H1 (cell line): Measurements from ENCODE around the gene CCL15. TPM values are rescaled to one million over a fixed set of nuclear protein-coding genes. Genes with fewer than 3 reads are reported as not detected.

Source experiments
- CTCF ChIA-PET: fragments of 300-600 bp; sonication (Branson Sonifier 250); formaldehyde crosslinking; loops from one replicate; lab custom pipeline; 2021; ENCODE audit not compliant: partially characterized antibody; lab: Charles Lee
- POLR2A ChIA-PET: fragments of 300-600 bp; sonication (Branson Sonifier 250); formaldehyde crosslinking; loops from one replicate; lab custom pipeline; 2021; ENCODE audit warnings: inconsistent platforms; ENCODE audit not compliant: partially characterized antibody; lab: Charles Lee
- DNase-seq, 2 experiments: peaks; one replicate each; pipeline versions ENCODE4 v3.0.0 to v3.0.0-alpha.2; 2010 to 2022; ENCODE audit warnings: low spot score in 2 of 2, low read depth in 1 of 2, mixed read lengths in 1 of 2
- FAIRE-seq: peaks from 2 replicates; lab custom pipeline; 2011; peaks lifted over from hg19 to GRCh38; lab: Jason Lieb, UNC
- H2AFZ ChIP-seq: 2 replicates; pipeline ENCODE4 v1.8.1; 2012; ENCODE audit warnings: low read length, inconsistent platforms
- H2AK5ac ChIP-seq: 2 replicates; pipeline ENCODE4 v1.6.1; 2013; ENCODE audit warnings: low read depth, low read length
- H2BK120ac ChIP-seq: replicated peaks from 2 replicates; pipeline ENCODE3; 2013; ENCODE audit warnings: low read depth, low read length, inconsistent platforms
- H2BK12ac ChIP-seq: 2 replicates; pipeline ENCODE4 v1.6.1; 2013; ENCODE audit warnings: low read depth, low read length
- H2BK15ac ChIP-seq: 2 replicates; pipeline ENCODE4 v1.6.1; 2013; ENCODE audit warnings: low read length
- H2BK20ac ChIP-seq: 2 replicates; pipeline ENCODE4 v1.6.1; 2013; ENCODE audit warnings: low read length
- H2BK5ac ChIP-seq: 2 replicates; pipeline ENCODE4 v1.6.1; 2013; ENCODE audit warnings: low read depth, low read length
- H3K14ac ChIP-seq: 2 replicates; pipeline ENCODE4 v1.6.1; 2013; ENCODE audit warnings: inconsistent platforms; ENCODE audit not compliant: insufficient read length
- H3K18ac ChIP-seq: 2 replicates; pipeline ENCODE4 v1.6.1; 2013; ENCODE audit warnings: low read length; ENCODE audit errors: extremely low read depth
- H3K23ac ChIP-seq: 2 replicates; pipeline ENCODE4 v1.6.1; 2013; ENCODE audit warnings: inconsistent platforms; ENCODE audit not compliant: insufficient read length
- H3K23me2 ChIP-seq: 2 replicates; pipeline ENCODE4 v1.6.1; 2013; ENCODE audit warnings: low read depth, low read length
- H3K27ac ChIP-seq: 2 replicates; pipeline ENCODE4 v1.6.1; 2011; ENCODE audit warnings: low read depth, low read length, inconsistent platforms
- H3K27me3 ChIP-seq, 4 experiments: replicated peaks in 1 of 4; 1 replicate in 1 of 4; 2 replicates in 3 of 4; pipeline versions ENCODE4 v1.6.1 to v1.8.1; 2011 to 2013; ENCODE audit warnings: low read length in 3 of 4, mild to moderate bottlenecking in 3 of 4, inconsistent platforms in 2 of 4, mixed read lengths in 2 of 4, moderate library complexity in 1 of 4; ENCODE audit not compliant: control insufficient read depth in 3 of 4, insufficient read depth in 3 of 4; ENCODE audit errors: extremely low read depth in 1 of 4
- H3K36me3 ChIP-seq, 4 experiments: 2 replicates each; pipeline versions ENCODE4 v1.6.1 to v1.8.1; 2011 to 2013; ENCODE audit warnings: mild to moderate bottlenecking in 4 of 4, low read length in 3 of 4, moderate library complexity in 2 of 4, control low read depth in 1 of 4, inconsistent platforms in 1 of 4; ENCODE audit not compliant: insufficient read depth in 4 of 4, control insufficient read depth in 2 of 4
- H3K4ac ChIP-seq: replicated peaks from 2 replicates; pipeline ENCODE3; 2013; ENCODE audit warnings: low read length, low read depth, mixed read lengths, inconsistent platforms; ENCODE audit not compliant: insufficient read length
- H3K4me1 ChIP-seq, 4 experiments: replicated peaks in 1 of 4; 1 replicate in 1 of 4; 2 replicates in 3 of 4; pipeline versions ENCODE4 v1.6.1 to v1.8.1; 2011 to 2013; ENCODE audit warnings: low read length in 3 of 4, inconsistent platforms in 2 of 4, mixed read lengths in 1 of 4; ENCODE audit not compliant: insufficient read depth in 4 of 4, control insufficient read depth in 3 of 4
- H3K4me2 ChIP-seq, 2 experiments: 2 replicates each; pipeline versions ENCODE4 v1.6.1 to v1.8.1; 2011 to 2013; ENCODE audit warnings: low read depth in 2 of 2, low read length in 2 of 2, control low read depth in 1 of 2, inconsistent platforms in 1 of 2, mild to moderate bottlenecking in 1 of 2; ENCODE audit not compliant: insufficient read depth in 1 of 2
- H3K4me3 ChIP-seq, 4 experiments: fragments of 200-600, 300-600 bp in 1 of 4; sonication (generic), shearing (Covaris generic), sonication (Bioruptor Twin) in 1 of 4; 2 replicates each; pipeline versions ENCODE4 v1.5.1 to v1.8.1; 2011 to 2016; ENCODE audit warnings: low read length in 4 of 4, low read depth in 3 of 4, control low read depth in 2 of 4, inconsistent platforms in 2 of 4, mild to moderate bottlenecking in 2 of 4, mixed read lengths in 1 of 4, moderate library complexity in 1 of 4; ENCODE audit not compliant: insufficient read depth in 2 of 4; ENCODE audit errors: extremely low read depth in 1 of 4
- H3K56ac ChIP-seq: replicated peaks from 2 replicates; pipeline ENCODE3; 2013; ENCODE audit warnings: low read depth, mild to moderate bottlenecking, mixed read lengths, low read length, inconsistent platforms; ENCODE audit not compliant: insufficient read length
- H3K79me1 ChIP-seq: 2 replicates; pipeline ENCODE4 v1.6.1; 2013; ENCODE audit warnings: low read depth, low read length, control low read depth
- H3K79me2 ChIP-seq, 2 experiments: 2 replicates each; pipeline versions ENCODE4 v1.6.1 to v1.8.1; 2012 to 2013; ENCODE audit warnings: low read length in 2 of 2, mild to moderate bottlenecking in 2 of 2, inconsistent platforms in 1 of 2; ENCODE audit not compliant: insufficient read depth in 2 of 2, control insufficient read depth in 1 of 2
- H3K9ac ChIP-seq, 4 experiments: replicated peaks in 1 of 4; 1 replicate in 1 of 4; 2 replicates in 3 of 4; pipeline versions ENCODE4 v1.6.1 to v1.8.1; 2011 to 2013; ENCODE audit warnings: low read depth in 3 of 4, low read length in 3 of 4, control low read depth in 2 of 4, mild to moderate bottlenecking in 2 of 4, moderate library complexity in 2 of 4, inconsistent platforms in 1 of 4; ENCODE audit errors: extremely low read depth in 1 of 4
- H3K9me3 ChIP-seq, 2 experiments: 2 replicates each; pipeline versions ENCODE4 v1.6.1 to v1.8.1; 2012 to 2013; ENCODE audit warnings: mild to moderate bottlenecking in 2 of 2, moderate library complexity in 2 of 2, control low read depth in 1 of 2, inconsistent platforms in 1 of 2, low read depth in 1 of 2, low read length in 1 of 2, mixed read lengths in 1 of 2; ENCODE audit not compliant: insufficient read depth in 2 of 2
- H4K20me1 ChIP-seq, 2 experiments: replicated peaks in 1 of 2; 2 replicates each; pipeline versions ENCODE3 to v1.8.1; 2011 to 2013; ENCODE audit warnings: inconsistent platforms in 2 of 2, low read length in 2 of 2, mild to moderate bottlenecking in 1 of 2; ENCODE audit not compliant: insufficient read depth in 2 of 2, control insufficient read depth in 1 of 2
- H4K5ac ChIP-seq: 2 replicates; pipeline ENCODE4 v1.6.1; 2013; ENCODE audit warnings: low read length, low read depth, mixed read lengths, inconsistent platforms; ENCODE audit not compliant: insufficient read length
- H4K8ac ChIP-seq: 2 replicates; pipeline ENCODE4 v1.8.0; 2013; ENCODE audit warnings: mild to moderate bottlenecking, moderate library complexity, low read length, inconsistent platforms; ENCODE audit not compliant: insufficient read depth; ENCODE audit errors: extremely low read depth
- H4K91ac ChIP-seq: replicated peaks from 2 replicates; pipeline ENCODE3; 2013; ENCODE audit warnings: low read length, mixed read lengths, inconsistent platforms; ENCODE audit not compliant: insufficient read length
- RXRA ChIP-seq: IDR thresholded peaks from 2 replicates; pipeline ENCODE4 v1.6.1; 2011; ENCODE audit warnings: low read depth, mild to moderate bottlenecking, low read length, moderate library complexity; ENCODE audit not compliant: insufficient read depth
- SIN3A ChIP-seq, 2 experiments: IDR thresholded peaks in 1 of 2; conservative IDR thresholded peaks in 1 of 2; 2 replicates each; pipeline ENCODE4 v1.6.1; 2011 to 2012; ENCODE audit warnings: low read length in 2 of 2, improper control_type of control experiment in 1 of 2, low read depth in 1 of 2, mild to moderate bottlenecking in 1 of 2
- SP4 ChIP-seq: IDR thresholded peaks from 2 replicates; pipeline ENCODE4 v1.6.1; 2012; ENCODE audit warnings: low read length, inconsistent platforms
- WGBS, 2 experiments: shearing (Covaris generic) in 1 of 2; methylation state at CpG; one replicate each; pipeline versions ENCODE4 v1.1.6 to v1.1.7; 2013 to 2015; ENCODE audit warnings: low lambda C conversion rate in 2 of 2, mixed read lengths in 2 of 2, inconsistent platforms in 1 of 2, low coverage in 1 of 2, missing lambda C conversion rate in 1 of 2; ENCODE audit not compliant: insufficient replicate concordance in 2 of 2, insufficient coverage in 1 of 2, insufficient read length in 1 of 2; ENCODE audit errors: extremely low coverage in 1 of 2, missing lambda C conversion rate in 1 of 2; 5-methylcytosine and 5-hydroxymethylcytosine counted together
- polyA plus RNA-seq, 7 experiments: library from polyadenylated mRNA; depleted of rRNA in 3 of 7; stranded (reverse) in 5 of 7; unstranded in 2 of 7; fragments of >200 nt in 5 of 7; fragments of 200-250 nt in 2 of 7; gene quantifications; 1 replicate in 5 of 7; 2 replicates in 1 of 7; 4 replicates in 1 of 7; pipeline versions ENCODE4 v1.2.1 to v1.2.3, GENCODE V29; 2011 to 2013; ENCODE audit warnings: missing spikeins in 2 of 7, mixed read lengths in 2 of 7
- total RNA-seq: library from RNA; stranded (reverse); fragmentation: NEBNext Ultra II Directional; extraction: Animal tissue kit (Norgen Biotek cat#: 25700); gene quantifications from 2 replicates; pipeline ENCODE4 v1.2.1, GENCODE V29; 2021

CCL15 gene
- total and polyA plus RNA-seq, 2 of the 8 experiments (the other 6 are each of a cell fraction or from before 2014, with no cell fraction given): not detected

DNA sequence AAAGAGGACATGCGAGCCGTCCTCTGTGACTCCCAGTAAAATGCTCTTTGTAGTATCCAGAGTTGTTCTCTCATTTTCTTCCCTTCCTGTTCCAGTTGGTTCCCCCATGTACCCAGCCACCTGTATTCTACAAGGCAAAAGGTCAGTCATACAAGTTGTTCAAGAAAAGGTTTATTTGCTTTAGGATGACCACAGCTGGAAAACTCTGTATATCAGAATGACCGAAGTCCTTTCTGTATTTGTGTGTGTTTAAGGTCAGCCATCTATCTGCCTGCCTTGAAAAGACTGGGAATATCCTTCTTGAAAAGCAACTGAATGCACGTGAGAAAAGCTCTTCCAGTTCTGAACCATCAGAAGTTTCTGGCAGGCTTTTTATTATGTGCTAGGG is 28.4 kb downstream of the CCL15 start:
- H4K20me1 ChIP-seq: no peaks in the 10 kb centered on the region
- H3K36me3 ChIP-seq: no peaks in the 10 kb centered on the region
- H3K27ac ChIP-seq: no peak overlapping the region
- H3K4me1 ChIP-seq: peaks cover 0 to 2% (median 0%) of the 10 kb centered on the region in 4 experiments; a peak in 2 of 7 replicates
- no peak overlapping the region for H2BK20ac ChIP-seq
- H3K23me2 ChIP-seq: no peaks in the 10 kb centered on the region
- no peak overlapping the region for H2BK15ac ChIP-seq
- H3K9me3 ChIP-seq: no peaks in the 10 kb centered on the region
- no peak overlapping the region for H3K23ac ChIP-seq
- no peak overlapping the region for H3K4me2 ChIP-seq
- no peak overlapping the region for H2BK120ac ChIP-seq
- no peak overlapping the region for H3K4ac ChIP-seq
- H3K56ac ChIP-seq: no peak overlapping the region
- no peak overlapping the region for H3K4me3 ChIP-seq
- H4K5ac ChIP-seq: no peak overlapping the region
- H2BK12ac ChIP-seq: no peak overlapping the region
- POLR2A ChIA-PET: no interaction called here
- no peak overlapping the region for H4K91ac ChIP-seq
- no peaks in the 10 kb centered on the region for H3K79me2 ChIP-seq
- no peak for FAIRE-seq
- H4K8ac ChIP-seq: no peak overlapping the region
- no peak overlapping the region for H3K9ac ChIP-seq
- no peak overlapping the region for H2AFZ ChIP-seq
- no peaks in the 10 kb centered on the region for H3K27me3 ChIP-seq
- no peaks in the 10 kb centered on the region for H3K79me1 ChIP-seq
- 84% methylated on average over 4 of the region's 4 CpGs; no CpG with 5 or more reads in 1 of the 2 experiments for WGBS, 2 experiments
- no peak overlapping the region for H2AK5ac ChIP-seq
- no peak overlapping the region for H3K14ac ChIP-seq
- H2BK5ac ChIP-seq: no peak overlapping the region
- no peak for TF ChIP-seq SIN3A (conservative IDR thresholded peaks at IDR 0.05 in 1 of 2, IDR thresholded peaks at IDR 0.05 in 1 of 2; ENCODE audit: low read depth in 1 of 2, low read length in 2 of 2)
- no peak for TF ChIP-seq SP4
- TF ChIP-seq RXRA: no peak
- no peak for DNase-seq
- H3K18ac ChIP-seq: no peak overlapping the region
- CTCF ChIA-PET: interaction anchor here (1.0 to 4.2 kb wide), 6 partner anchors 8 to 176 kb away, joined by 3 to 11 read pairs (median 4); partner anchors contain the start of gene CCL16
